ENCODE measurements around the gene TXNDC15.
A peak's percentile ranks its signal among the peaks of the same experiment; 100 is the strongest.
"Not testable (repeated sequence)": the region's sequence is repeated elsewhere in the genome, so short reads cannot be mapped to it uniquely, and the experiment has no call there.

The TXNDC15 gene

GRCh38 chr5:134851307-134851923, 22.8 kb upstream of the TXNDC15 start:
- H3K4me3 ChIP-seq (ENCODE audit: low read length, poor library complexity, severe bottlenecking), result peak overlapping the region; percentile 34
- no peak for TF ChIP-seq EZH2phosphoT487 (IDR thresholded peaks at IDR 0.05; ENCODE audit: borderline replicate concordance)
- peak; percentile 54 for TF ChIP-seq CTCF (conservative IDR thresholded peaks at IDR 0.05; ENCODE audit: low read length)
- H2AFZ ChIP-seq (ENCODE audit: low read length), result no peak overlapping the region
- no peaks in the 10 kb centered on the region for H3K27me3 ChIP-seq (ENCODE audit: insufficient read depth, low read length, poor library complexity, severe bottlenecking)
- H3K4me1 ChIP-seq (ENCODE audit: insufficient read depth, low read length, poor library complexity, severe bottlenecking), result peaks cover 3% of the 10 kb centered on the region
- no peak overlapping the region for H3K9ac ChIP-seq (ENCODE audit: low read depth, low read length, poor library complexity, severe bottlenecking)
- peak overlapping the region; percentile 40 for H3K4me2 ChIP-seq (ENCODE audit: low read depth, low read length, poor library complexity, severe bottlenecking)
- H3K79me2 ChIP-seq (ENCODE audit: insufficient read depth, low read length), result peaks cover 58% of the 10 kb centered on the region
- H3K9me2 ChIP-seq (replicated peaks; ENCODE audit: low read depth, low read length), result no peaks in the 10 kb centered on the region
- peaks cover 10% of the 10 kb centered on the region; the same call in 1 of the 2 replicates for H3K36me3 ChIP-seq (ENCODE audit: insufficient read depth, low read length)
- H3F3A ChIP-seq (ENCODE audit: low read depth), result no peaks in the 10 kb centered on the region
- no peaks in the 10 kb centered on the region for H3K9me3 ChIP-seq (ENCODE audit: insufficient read depth, low read depth, low read length)
- peaks cover 8% of the 10 kb centered on the region for H4K20me1 ChIP-seq (ENCODE audit: insufficient read depth, low read length, poor library complexity, severe bottlenecking)

- H2AFZ ChIP-seq (ENCODE audit: low read length); H3K27me3 ChIP-seq (ENCODE audit: insufficient read depth, low read length, poor library complexity, severe bottlenecking); H3K4me2 ChIP-seq (ENCODE audit: low read depth, low read length, poor library complexity, severe bottlenecking); H4K20me1 ChIP-seq (ENCODE audit: insufficient read depth, low read length, poor library complexity, severe bottlenecking); H3K9me3 ChIP-seq (ENCODE audit: insufficient read depth, low read depth, low read length); H3K9me2 ChIP-seq (replicated peaks; ENCODE audit: low read depth, low read length); H3K9ac ChIP-seq (ENCODE audit: low read depth, low read length, poor library complexity, severe bottlenecking); H3K4me1 ChIP-seq (ENCODE audit: insufficient read depth, low read length, poor library complexity, severe bottlenecking); H3K4me3 ChIP-seq (ENCODE audit: low read length, poor library complexity, severe bottlenecking); H3F3A ChIP-seq (ENCODE audit: low read depth): not testable (repeated sequence)
- peaks cover 21% of the 10 kb centered on the region; the same call in 1 of the 2 replicates for H3K79me2 ChIP-seq (ENCODE audit: insufficient read depth, low read length)
- peaks cover 18% of the 10 kb centered on the region; the same call in 1 of the 2 replicates for H3K36me3 ChIP-seq (ENCODE audit: insufficient read depth, low read length)
These were observed 17.7 kb upstream of the TXNDC15 start for GRCh38 chr5:134856465-134856864.

GRCh38 chr5:134857401-134857800, 16.8 kb upstream of the TXNDC15 start:
- Histone ChIP-seq H3K27me3 (ENCODE audit: insufficient read depth, low read length, poor library complexity, severe bottlenecking) (no peaks in the 10 kb centered on the region), H3K4me1 (ENCODE audit: insufficient read depth, low read length, poor library complexity, severe bottlenecking) (no peaks in the 10 kb centered on the region), H3K4me2 (ENCODE audit: low read depth, low read length, poor library complexity, severe bottlenecking) (no peak overlapping the region), H4K20me1 (ENCODE audit: insufficient read depth, low read length, poor library complexity, severe bottlenecking) (peaks cover 3% of the 10 kb centered on the region), H3K9ac (ENCODE audit: low read depth, low read length, poor library complexity, severe bottlenecking) (no peak overlapping the region), H3K9me3 (ENCODE audit: insufficient read depth, low read depth, low read length) (no peaks in the 10 kb centered on the region), H3K36me3 (ENCODE audit: insufficient read depth, low read length) (peaks cover 18% of the 10 kb centered on the region; the same call in 1 of the 2 replicates), H2AFZ (ENCODE audit: low read length) (no peak overlapping the region), H3K79me2 (ENCODE audit: insufficient read depth, low read length) (peaks cover 13% of the 10 kb centered on the region; the same call in 1 of the 2 replicates), H3F3A (ENCODE audit: low read depth) (no peaks in the 10 kb centered on the region), H3K4me3 (ENCODE audit: low read length, poor library complexity, severe bottlenecking) (no peak overlapping the region), H3K9me2 (replicated peaks; ENCODE audit: low read depth, low read length) (no peaks in the 10 kb centered on the region)
- no peak for TF ChIP-seq EZH2phosphoT487 (IDR thresholded peaks at IDR 0.05; ENCODE audit: borderline replicate concordance)
- no peak for TF ChIP-seq CTCF (conservative IDR thresholded peaks at IDR 0.05; ENCODE audit: low read length)

- Histone ChIP-seq H3K4me2 (ENCODE audit: low read depth, low read length, poor library complexity, severe bottlenecking) (no peak overlapping the region), H3K79me2 (ENCODE audit: insufficient read depth, low read length) (no peaks in the 10 kb centered on the region)
- no peak for TF ChIP-seq CTCF (conservative IDR thresholded peaks at IDR 0.05; ENCODE audit: low read length)
- TF ChIP-seq EZH2phosphoT487 (IDR thresholded peaks at IDR 0.05; ENCODE audit: borderline replicate concordance), result no peak
These were observed 9.5 kb upstream of the TXNDC15 start for GRCh38 chr5:134864707-134865106.

More at GRCh38 chr5:134864707-134865106, 9.5 kb upstream of the TXNDC15 start:
- Histone ChIP-seq H4K20me1 (ENCODE audit: insufficient read depth, low read length, poor library complexity, severe bottlenecking) (no peaks in the 10 kb centered on the region), H3K4me1 (ENCODE audit: insufficient read depth, low read length, poor library complexity, severe bottlenecking) (no peaks in the 10 kb centered on the region), H3K9me3 (ENCODE audit: insufficient read depth, low read depth, low read length) (no peaks in the 10 kb centered on the region), H3K27me3 (ENCODE audit: insufficient read depth, low read length, poor library complexity, severe bottlenecking) (no peaks in the 10 kb centered on the region), H3K36me3 (ENCODE audit: insufficient read depth, low read length) (no peaks in the 10 kb centered on the region), H3F3A (ENCODE audit: low read depth) (no peaks in the 10 kb centered on the region), H2AFZ (ENCODE audit: low read length) (no peak overlapping the region), H3K9me2 (replicated peaks; ENCODE audit: low read depth, low read length) (no peaks in the 10 kb centered on the region), H3K4me3 (ENCODE audit: low read length, poor library complexity, severe bottlenecking) (no peak overlapping the region), H3K9ac (ENCODE audit: low read depth, low read length, poor library complexity, severe bottlenecking) (no peak overlapping the region)

All from Loucy (cell line).